GM10266 (cell line): ENCODE results near the gene DNAH8.

Experiments used
- DNase-seq: peaks from one replicate; pipeline ENCODE4 v3.0.0; 2012; ENCODE audit errors: extremely low spot score
- TF ChIP-seq, protein P1 (sequence below): IDR thresholded peaks from 2 replicates; pipeline ENCODE4 v1.5.1; 2012; ENCODE audit warnings: mild to moderate bottlenecking, low read depth; ENCODE audit not compliant: control insufficient read depth, insufficient read depth; ENCODE audit errors: missing control alignments

Gene DNAH8

GRCh38 chr6:38976801-38977500 is 261.8 kb downstream of the DNAH8 start:
- TF ChIP-seq, protein P1, sequence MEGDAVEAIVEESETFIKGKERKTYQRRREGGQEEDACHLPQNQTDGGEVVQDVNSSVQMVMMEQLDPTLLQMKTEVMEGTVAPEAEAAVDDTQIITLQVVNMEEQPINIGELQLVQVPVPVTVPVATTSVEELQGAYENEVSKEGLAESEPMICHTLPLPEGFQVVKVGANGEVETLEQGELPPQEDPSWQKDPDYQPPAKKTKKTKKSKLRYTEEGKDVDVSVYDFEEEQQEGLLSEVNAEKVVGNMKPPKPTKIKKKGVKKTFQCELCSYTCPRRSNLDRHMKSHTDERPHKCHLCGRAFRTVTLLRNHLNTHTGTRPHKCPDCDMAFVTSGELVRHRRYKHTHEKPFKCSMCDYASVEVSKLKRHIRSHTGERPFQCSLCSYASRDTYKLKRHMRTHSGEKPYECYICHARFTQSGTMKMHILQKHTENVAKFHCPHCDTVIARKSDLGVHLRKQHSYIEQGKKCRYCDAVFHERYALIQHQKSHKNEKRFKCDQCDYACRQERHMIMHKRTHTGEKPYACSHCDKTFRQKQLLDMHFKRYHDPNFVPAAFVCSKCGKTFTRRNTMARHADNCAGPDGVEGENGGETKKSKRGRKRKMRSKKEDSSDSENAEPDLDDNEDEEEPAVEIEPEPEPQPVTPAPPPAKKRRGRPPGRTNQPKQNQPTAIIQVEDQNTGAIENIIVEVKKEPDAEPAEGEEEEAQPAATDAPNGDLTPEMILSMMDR: no peak
- no peak for DNase-seq

GRCh38 chr6:38978139-38978704 is 263.1 kb downstream of the DNAH8 start:
- TF ChIP-seq, protein P1: no peak

DNA sequence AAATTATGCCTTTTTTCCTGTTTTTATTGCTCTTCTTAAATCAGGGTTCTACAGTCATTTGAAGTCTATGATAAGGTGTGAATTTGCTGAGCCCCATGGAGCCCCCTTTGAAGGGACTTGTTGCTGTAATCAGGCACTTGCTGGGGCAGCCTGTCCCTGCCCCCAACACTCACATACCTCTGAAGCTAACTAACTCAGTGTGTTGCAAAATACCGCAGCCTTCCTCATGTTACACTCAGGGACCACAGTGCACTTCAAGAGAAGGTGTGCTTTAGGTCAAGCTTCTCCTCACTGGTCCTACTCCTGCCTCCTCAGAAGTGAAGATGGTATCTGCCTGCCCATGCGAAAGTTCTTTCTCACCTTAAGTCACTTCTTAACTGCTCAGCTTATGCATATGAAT is 267.4 kb downstream of the DNAH8 start:
- DNase-seq: no peak
- TF ChIP-seq, protein P1: no peak

More at GRCh38 chr6:38978139-38978704, 263.1 kb downstream of the DNAH8 start:
- no peak for DNase-seq

DNA sequence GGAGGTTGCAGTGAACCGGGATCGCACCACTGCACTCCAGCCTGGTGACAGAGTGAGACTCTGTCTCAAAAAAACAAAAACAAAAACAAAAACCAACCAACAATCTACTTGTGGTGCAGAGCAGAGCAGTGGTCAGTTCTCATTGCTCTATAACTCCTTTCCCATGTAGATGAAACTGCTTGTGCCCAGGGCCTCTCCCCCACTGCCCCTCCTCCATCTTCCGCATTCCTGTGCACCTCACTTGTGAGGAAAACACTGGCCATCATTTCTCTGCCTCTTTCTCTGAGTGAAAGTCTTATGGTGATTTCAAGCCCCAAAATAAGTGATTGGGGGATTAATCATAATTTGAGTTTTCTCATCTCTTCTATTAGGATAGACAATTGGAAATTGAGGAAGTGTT is 269.6 kb downstream of the DNAH8 start:
- DNase-seq: no peak
- TF ChIP-seq, protein P1: no peak

DNA sequence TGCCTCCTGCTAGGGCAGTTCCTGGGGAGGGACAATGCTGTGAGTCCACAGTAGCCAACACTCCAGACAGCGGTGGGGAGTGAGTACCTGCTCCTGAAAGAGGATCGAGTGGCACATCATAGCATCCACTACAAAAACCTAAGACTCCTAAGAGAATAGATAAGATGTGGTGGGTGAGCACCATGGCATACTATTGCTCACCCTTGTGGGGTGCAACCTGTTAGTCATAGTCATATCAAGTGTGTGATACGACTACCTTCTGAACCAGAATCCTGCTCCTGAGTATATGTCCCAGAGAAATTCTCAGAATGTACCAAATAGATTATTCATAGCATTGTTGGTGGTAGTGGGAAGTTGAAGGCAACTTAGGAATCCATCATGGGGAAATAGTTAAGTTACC is 270.7 kb downstream of the DNAH8 start:
- DNase-seq: no peak
- TF ChIP-seq, protein P1: no peak

DNA sequence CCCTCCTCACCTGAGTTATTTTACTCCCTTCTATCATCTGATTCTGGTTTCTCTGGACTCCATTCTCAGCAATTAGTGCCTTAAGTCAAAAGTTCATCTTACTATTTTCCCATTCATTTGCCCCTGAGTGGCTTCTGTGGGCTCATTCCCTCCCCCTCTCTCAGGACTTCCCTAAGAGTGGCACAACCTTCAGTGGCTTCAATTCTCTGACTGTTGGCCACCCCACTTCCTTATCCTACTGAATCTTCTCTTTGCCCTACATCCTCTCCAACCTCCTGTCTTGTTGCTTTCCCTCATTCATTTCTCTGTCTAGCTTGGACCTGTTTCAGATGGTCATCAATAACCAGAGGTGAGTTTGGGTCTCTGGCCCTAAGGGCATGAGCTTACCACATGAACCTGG is 272.4 kb downstream of the DNAH8 start:
- TF ChIP-seq, protein P1: no peak
- DNase-seq: no peak

DNA sequence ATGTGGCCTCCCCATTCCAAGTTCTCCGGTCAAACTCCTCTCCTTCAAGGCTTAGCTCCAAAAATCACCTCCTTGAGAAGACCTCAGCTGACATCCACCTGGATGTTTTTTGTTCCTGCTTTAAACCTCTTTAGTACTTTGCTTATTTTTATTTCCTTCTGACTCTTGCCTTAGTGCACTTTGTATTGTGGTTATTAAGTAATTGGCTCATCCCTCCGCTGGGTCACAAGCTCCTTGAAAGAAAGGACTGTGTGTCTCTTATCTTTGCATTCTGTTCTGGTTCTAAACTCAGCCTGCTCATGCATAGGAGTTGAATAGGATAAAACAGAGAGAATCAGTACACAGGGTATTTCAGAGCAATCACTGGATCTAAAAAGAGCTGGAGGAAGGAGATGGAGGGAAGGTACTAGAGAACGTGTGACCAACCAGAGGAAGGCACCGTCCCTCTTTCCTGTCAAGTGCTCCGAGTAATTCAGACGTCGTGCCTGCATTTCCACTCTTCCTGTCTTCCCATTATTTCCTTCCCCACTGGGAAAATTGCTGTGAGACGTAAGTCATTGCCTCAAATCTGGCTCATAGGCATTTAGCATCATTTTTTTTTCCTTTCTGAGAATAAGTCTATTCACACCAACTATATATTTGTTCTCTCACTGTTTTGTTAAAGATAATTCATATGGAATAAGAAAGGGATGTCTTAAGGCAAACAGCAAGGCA is 273.8 kb downstream of the DNAH8 start:
- DNase-seq: no peak
- TF ChIP-seq, protein P1: no peak
